Neuronal stem cell (in vitro differentiated cells): Measurements from ENCODE around the gene AGBL3.

Experiments used
- DNase-seq: peaks from one replicate; pipeline ENCODE4 v3.0.0-alpha.2; 2013; ENCODE audit warnings: low spot score
- H2AFZ ChIP-seq: one replicate; pipeline ENCODE4 v1.6.1; 2013; ENCODE audit warnings: mild to moderate bottlenecking, low read length, inconsistent platforms
- H2AK5ac ChIP-seq: 2 replicates; pipeline ENCODE4 v1.6.1; 2013; ENCODE audit warnings: low read depth, mild to moderate bottlenecking, inconsistent platforms, low read length, moderate library complexity, mixed read lengths
- H2BK120ac ChIP-seq: 2 replicates; pipeline ENCODE4 v1.6.1; 2013; ENCODE audit warnings: low read depth, mild to moderate bottlenecking, inconsistent platforms, low read length, moderate library complexity, mixed read lengths
- H2BK12ac ChIP-seq: one replicate; pipeline ENCODE4 v1.6.1; 2013; ENCODE audit warnings: low read length, inconsistent platforms
- H2BK15ac ChIP-seq: 2 replicates; pipeline ENCODE4 v1.6.1; 2013; ENCODE audit warnings: mild to moderate bottlenecking, low read length, inconsistent platforms, mixed read lengths
- H2BK5ac ChIP-seq: one replicate; pipeline ENCODE4 v1.6.1; 2013; ENCODE audit warnings: inconsistent platforms, mild to moderate bottlenecking, low read length, moderate library complexity
- H3K14ac ChIP-seq: one replicate; pipeline ENCODE4 v1.6.1; 2013; ENCODE audit warnings: low read length, inconsistent platforms
- H3K18ac ChIP-seq: 2 replicates; pipeline ENCODE4 v1.6.1; 2013; ENCODE audit warnings: low read length, inconsistent platforms
- H3K23ac ChIP-seq: 2 replicates; pipeline ENCODE4 v1.6.1; 2013; ENCODE audit warnings: low read depth, mild to moderate bottlenecking, mixed read lengths, low read length, inconsistent platforms; ENCODE audit not compliant: poor library complexity
- H3K27ac ChIP-seq: replicated peaks from 3 replicates; pipeline ENCODE4 v1.5.1; 2013; ENCODE audit warnings: low read length, inconsistent platforms
- H3K27me3 ChIP-seq, 3 experiments: 2 replicates each; pipeline ENCODE4 v1.6.1; 2013; ENCODE audit warnings: low read length in 3 of 3, mild to moderate bottlenecking in 2 of 3, inconsistent platforms in 1 of 3, low read depth in 1 of 3, mixed read lengths in 1 of 3, moderate library complexity in 1 of 3; ENCODE audit not compliant: control insufficient read depth in 3 of 3, insufficient read depth in 3 of 3
- H3K36me3 ChIP-seq, 2 donors: replicated peaks in 1 of 2; 2 replicates each; pipeline ENCODE4 v1.6.1; 2013; ENCODE audit warnings: low read length in 2 of 2; ENCODE audit not compliant: control insufficient read depth in 2 of 2, insufficient read depth in 2 of 2
- H3K4ac ChIP-seq: 2 replicates; pipeline ENCODE4 v1.6.1; 2013; ENCODE audit warnings: inconsistent platforms, mild to moderate bottlenecking, low read length, moderate library complexity
- H3K4me1 ChIP-seq, 2 donors: 1 replicate in 1 of 2; 2 replicates in 1 of 2; pipeline ENCODE4 v1.6.1; 2013; ENCODE audit warnings: low read length in 2 of 2, low read depth in 1 of 2; ENCODE audit not compliant: control insufficient read depth in 2 of 2, insufficient read depth in 1 of 2
- H3K4me2 ChIP-seq: one replicate; pipeline ENCODE4 v1.6.1; 2013; ENCODE audit warnings: mild to moderate bottlenecking, low read length, inconsistent platforms; ENCODE audit not compliant: insufficient read depth, poor library complexity, severe bottlenecking
- H3K4me3 ChIP-seq, 2 donors: 2 replicates each; pipeline ENCODE4 v1.5.1; 2013; ENCODE audit warnings: low read length in 2 of 2, mild to moderate bottlenecking in 2 of 2, inconsistent platforms in 1 of 2, moderate library complexity in 1 of 2
- H3K79me1 ChIP-seq: one replicate; pipeline ENCODE4 v1.6.1; 2013; ENCODE audit warnings: low read depth, mild to moderate bottlenecking, inconsistent platforms, low read length, moderate library complexity
- H3K9ac ChIP-seq: one replicate; pipeline ENCODE4 v1.6.1; 2013; ENCODE audit warnings: mild to moderate bottlenecking, low read depth, low read length, inconsistent platforms; ENCODE audit not compliant: poor library complexity
- H3K9me3 ChIP-seq, 2 donors: replicated peaks in 1 of 2; 2 replicates each; pipeline versions ENCODE3 to v1.6.1; 2013; ENCODE audit warnings: low read length in 2 of 2, mild to moderate bottlenecking in 2 of 2, inconsistent platforms in 1 of 2, low read depth in 1 of 2, mixed read lengths in 1 of 2, moderate library complexity in 1 of 2; ENCODE audit not compliant: control insufficient read depth in 2 of 2, insufficient read depth in 1 of 2
- H4K8ac ChIP-seq: one replicate; pipeline ENCODE4 v1.6.1; 2013; ENCODE audit warnings: low read depth, mild to moderate bottlenecking, inconsistent platforms, low read length, moderate library complexity
- H4K91ac ChIP-seq: one replicate; pipeline ENCODE4 v1.6.1; 2013; ENCODE audit warnings: low read length, low read depth, mild to moderate bottlenecking, inconsistent platforms; ENCODE audit not compliant: poor library complexity
- WGBS, 2 donors: extraction: QIAGEN DNeasy Blood & Tissue Kit; methylation state at CpG; one replicate each; pipeline ENCODE4 v1.1.7; 2013; ENCODE audit warnings: missing lambda C conversion rate in 2 of 2, mixed read lengths in 1 of 2; ENCODE audit not compliant: insufficient read length in 2 of 2, insufficient replicate concordance in 1 of 2; ENCODE audit errors: extremely low coverage in 2 of 2; 5-methylcytosine and 5-hydroxymethylcytosine counted together

The AGBL3 gene

DNA sequence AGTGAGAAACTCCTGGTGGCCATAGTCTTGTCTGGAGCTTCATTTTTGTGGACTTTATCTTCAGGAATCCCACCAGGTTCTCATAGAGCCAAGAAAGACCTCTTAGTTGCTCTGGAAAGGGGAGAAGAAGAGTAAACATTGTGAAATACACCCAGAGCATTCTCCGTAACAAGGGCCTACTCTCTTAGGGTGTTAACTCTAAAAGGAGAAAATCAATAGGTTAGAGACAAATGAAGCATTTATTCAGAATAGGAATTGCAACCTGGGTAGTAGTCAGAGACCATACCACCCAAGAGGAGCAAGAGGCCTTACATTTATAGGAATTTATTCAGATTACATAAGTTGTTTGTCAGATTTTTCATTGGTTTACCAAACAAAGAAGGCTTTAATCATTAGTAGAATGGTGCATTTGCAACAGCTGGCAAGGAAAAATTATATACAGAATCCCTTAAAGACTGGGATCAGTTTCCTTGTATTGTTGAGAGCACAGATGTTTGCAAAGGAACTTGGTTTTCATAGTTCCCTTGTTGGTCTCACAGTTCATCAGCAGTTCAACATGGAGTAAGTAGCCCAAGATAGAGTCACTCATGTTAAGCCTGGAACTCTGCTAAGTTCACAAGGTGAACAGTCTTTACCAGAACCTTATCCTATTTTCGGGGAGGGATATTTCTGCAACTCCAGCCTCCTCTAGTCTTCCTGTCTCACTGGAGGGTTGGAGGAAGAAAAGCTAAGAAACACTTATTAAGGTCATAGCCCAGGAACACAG is 108.3 kb downstream of the AGBL3 start:
- Histone ChIP-seq H2AK5ac (no peak overlapping the region), H3K27me3 (no peaks in the 10 kb centered on the region), H3K9ac (no peak overlapping the region), H2AFZ (no peak overlapping the region), H3K4me2 (no peak overlapping the region), H4K8ac (no peak overlapping the region), H3K27ac (no peak overlapping the region), H3K36me3 (no peaks in the 10 kb centered on the region), H2BK12ac (no peak overlapping the region), H2BK15ac (no peak overlapping the region), H4K91ac (no peak overlapping the region), H3K4me3 (no peak overlapping the region), H3K14ac (no peak overlapping the region), H3K79me1 (no peaks in the 10 kb centered on the region), H3K23ac (no peak overlapping the region), H2BK5ac (no peak overlapping the region), H2BK120ac (no peak overlapping the region), H3K4ac (no peak overlapping the region), H3K9me3 (no peaks in the 10 kb centered on the region), H3K18ac (no peak overlapping the region), H3K4me1 (no peaks in the 10 kb centered on the region)
- WGBS, 2 donors = no CpG with 5 or more reads among the region's 2 CpGs
- no peak for DNase-seq

- Histone ChIP-seq H3K14ac (no peak overlapping the region), H2BK5ac (no peak overlapping the region), H4K8ac (no peak overlapping the region), H3K27ac (no peak overlapping the region), H4K91ac (no peak overlapping the region), H3K4me3 (no peak overlapping the region), H3K9ac (no peak overlapping the region), H2BK120ac (no peak overlapping the region), H2AFZ (no peak overlapping the region), H2BK15ac (no peak overlapping the region), H2BK12ac (no peak overlapping the region), H3K18ac (no peak overlapping the region), H3K79me1 (no peaks in the 10 kb centered on the region), H3K4me1 (no peaks in the 10 kb centered on the region), H3K36me3 (no peaks in the 10 kb centered on the region), H3K23ac (no peak overlapping the region), H3K4me2 (no peak overlapping the region), H3K4ac (no peak overlapping the region), H3K9me3 (no peaks in the 10 kb centered on the region), H2AK5ac (no peak overlapping the region), H3K27me3 (no peaks in the 10 kb centered on the region)
- DNase-seq = no peak
- no CpG with 5 or more reads among the region's 1 CpG for WGBS, 2 donors
These were observed 109.1 kb downstream of the AGBL3 start for GRCh38 chr7:135095450-135095849.

- H2BK15ac ChIP-seq = no peak overlapping the region
- no peak overlapping the region for H2AFZ ChIP-seq
- H3K14ac ChIP-seq = no peak overlapping the region
- no peaks in the 10 kb centered on the region for H3K9me3 ChIP-seq
- H3K9ac ChIP-seq = no peak overlapping the region
- no peak overlapping the region for H3K4ac ChIP-seq
- no peak overlapping the region for H2AK5ac ChIP-seq
- H3K36me3 ChIP-seq = no peaks in the 10 kb centered on the region
- no peak overlapping the region for H4K91ac ChIP-seq
- no peak overlapping the region for H3K18ac ChIP-seq
- H3K4me3 ChIP-seq = no peak overlapping the region
- H4K8ac ChIP-seq = no peak overlapping the region
- H2BK12ac ChIP-seq = no peak overlapping the region
- no peak overlapping the region for H2BK5ac ChIP-seq
- H3K4me2 ChIP-seq = no peak overlapping the region
- H3K4me1 ChIP-seq = no peaks in the 10 kb centered on the region
- H3K27ac ChIP-seq = no peak overlapping the region
- WGBS, 2 donors = no CpG with 5 or more reads among the region's 3 CpGs
- no peaks in the 10 kb centered on the region for H3K79me1 ChIP-seq
- no peaks in the 10 kb centered on the region for H3K27me3 ChIP-seq
- DNase-seq = no peak
- no peak overlapping the region for H3K23ac ChIP-seq
- H2BK120ac ChIP-seq = no peak overlapping the region
These were observed 112.1 kb downstream of the AGBL3 start for GRCh38 chr7:135098391-135098790.

- no peaks in the 10 kb centered on the region for H3K4me1 ChIP-seq
- H4K8ac ChIP-seq = no peak overlapping the region
- no peak for DNase-seq
- no peak overlapping the region for H2BK5ac ChIP-seq
- no peak overlapping the region for H3K14ac ChIP-seq
- H3K79me1 ChIP-seq = no peaks in the 10 kb centered on the region
- no peak overlapping the region for H2BK120ac ChIP-seq
- no peak overlapping the region for H3K27ac ChIP-seq
- H3K4me3 ChIP-seq = no peak overlapping the region
- H3K18ac ChIP-seq = no peak overlapping the region
- H3K36me3 ChIP-seq = no peaks in the 10 kb centered on the region
- no peaks in the 10 kb centered on the region for H3K27me3 ChIP-seq
- H3K4me2 ChIP-seq = no peak overlapping the region
- H3K23ac ChIP-seq = no peak overlapping the region
- no peak overlapping the region for H4K91ac ChIP-seq
- no peak overlapping the region for H2AFZ ChIP-seq
- H3K4ac ChIP-seq = no peak overlapping the region
- no peak overlapping the region for H3K9ac ChIP-seq
- H2BK12ac ChIP-seq = no peak overlapping the region
- H2AK5ac ChIP-seq = no peak overlapping the region
- no peaks in the 10 kb centered on the region for H3K9me3 ChIP-seq
- H2BK15ac ChIP-seq = no peak overlapping the region
These were observed 114.5 kb downstream of the AGBL3 start for GRCh38 chr7:135100856-135101255.
